Adrenal gland (tissue), 5 donors: ENCODE measurements around the gene IRGC.

ENCODE experiments used
- CTCF ChIP-seq, 6 experiments: fragments of 450-650 bp in 4 of 6; fragments of 200-600 bp in 2 of 6; sonication (generic) in 1 of 6; IDR thresholded peaks; 1 replicate in 5 of 6; 2 replicates in 1 of 6; pipeline versions ENCODE4 v1.5.1 to v1.8.0; 2016 to 2021; ENCODE audit warnings: antibody characterized with exemption in 6 of 6, mild to moderate bottlenecking in 2 of 6, moderate library complexity in 1 of 6
- POLR2A ChIP-seq, 2 donors: fragments of 450-650 bp; IDR thresholded peaks; one replicate each; pipeline ENCODE4 v1.6.1; 2017; ENCODE audit warnings: antibody characterized with exemption in 2 of 2, mild to moderate bottlenecking in 2 of 2, moderate library complexity in 1 of 2
- donor health status: DM: no; HTN: no; CAD: no.

GRCh38 chr19:43726736-43727592, 11.1 kb downstream of the IRGC start:
- TF ChIP-seq POLR2A (IDR thresholded peaks at IDR 0.05): no peak
- no peak for TF ChIP-seq CTCF (IDR thresholded peaks at IDR 0.05)
